GM12874 (cell line): Measurements from ENCODE around the gene TMEM213.

ENCODE experiments used
- CTCF ChIP-seq: IDR thresholded peaks from 2 replicates; pipeline ENCODE4 v1.5.1; 2011; ENCODE audit warnings: low read depth, mild to moderate bottlenecking, control low read depth, low read length, moderate library complexity; ENCODE audit not compliant: insufficient read depth

The TMEM213 gene

GRCh38 chr7:138773817-138774216 is 24.0 kb upstream of the TMEM213 start:
- TF ChIP-seq CTCF: no peak

- no peak for TF ChIP-seq CTCF
These were observed 21.5 kb upstream of the TMEM213 start for GRCh38 chr7:138776166-138776833.

GRCh38 chr7:138781004-138781403 is 16.8 kb upstream of the TMEM213 start:
- TF ChIP-seq CTCF: no peak

- no peak for TF ChIP-seq CTCF
These were observed 13.1 kb upstream of the TMEM213 start for GRCh38 chr7:138784692-138785091.

GRCh38 chr7:138785587-138786437 is 12.0 kb upstream of the TMEM213 start:
- no peak for TF ChIP-seq CTCF

- TF ChIP-seq CTCF: no peak
These were observed 1.7 kb upstream of the TMEM213 start for GRCh38 chr7:138796038-138796615.

GRCh38 chr7:138798836-138799235 is 1.0 kb downstream of the TMEM213 start:
- no peak for TF ChIP-seq CTCF
